ENCODE measurements around the gene AQR. TPM values are rescaled to one million over a fixed set of nuclear protein-coding genes. Genes with fewer than 3 reads are reported as not detected.

Gene AQR
- total RNA-seq, 1 experiment from 2014 or later: 62.1 TPM

- TF ChIP-seq FOXJ3 (CRISPR knock-in tag; IDR thresholded peaks at IDR 0.05; ENCODE audit: borderline replicate concordance): no peak
- TF ChIP-seq EMX1 (CRISPR knock-in tag; IDR thresholded peaks at IDR 0.05): no peak
- no peak for TF ChIP-seq ZSCAN18 (CRISPR knock-in tag; IDR thresholded peaks at IDR 0.05)
- TF ChIP-seq MYBL2 (CRISPR knock-in tag; IDR thresholded peaks at IDR 0.05): no peak
- TF ChIP-seq E2F1 (CRISPR knock-in tag; IDR thresholded peaks at IDR 0.05): no peak
- TF ChIP-seq ATF3 (CRISPR knock-in tag; conservative IDR thresholded peaks at IDR 0.05): no peak
- no peak for TF ChIP-seq ZNF317 (CRISPR knock-in tag; IDR thresholded peaks at IDR 0.05; ENCODE audit: borderline replicate concordance, low read depth)
- TF ChIP-seq ERG (CRISPR knock-in tag; IDR thresholded peaks at IDR 0.05): no peak
- TF ChIP-seq E2F4 (CRISPR knock-in tag; IDR thresholded peaks at IDR 0.05; ENCODE audit: borderline replicate concordance, low read depth): no peak
- no peak for TF ChIP-seq USF1 (CRISPR knock-in tag; IDR thresholded peaks at IDR 0.05)
- TF ChIP-seq TEAD4 (CRISPR knock-in tag; IDR thresholded peaks at IDR 0.05): no peak
- no peaks in the 10 kb centered on the region for H3K27me3 Mint-ChIP-seq (ENCODE audit: low read depth)
- ATAC-seq (no peak), DNase-seq (ENCODE audit: low spot score) (no peak)
- no peak overlapping the region for H3K4me3 Mint-ChIP-seq
- ChIA-PET POLR2A (no interaction called here), CTCF (interaction anchor here (0.5 kb wide), 1 partner anchor 28 kb away, joined by 3 read pairs; no protein-coding TSS in a partner anchor)
- H3K9me3 Mint-ChIP-seq: peaks cover 4% of the 10 kb centered on the region
- H3K27ac Mint-ChIP-seq: no peak overlapping the region
- peaks cover 46% of the 10 kb centered on the region for H3K36me3 Mint-ChIP-seq
- no peaks in the 10 kb centered on the region for H3K4me1 Mint-ChIP-seq
These were observed 17.1 kb downstream of the AQR start for GRCh38 chr15:34952481-34952880.

GRCh38 chr15:34951993-34952392 is 17.5 kb downstream of the AQR start:
- H3K4me1 Mint-ChIP-seq: no peaks in the 10 kb centered on the region
- TF ChIP-seq ZBTB21 (CRISPR knock-in tag; IDR thresholded peaks at IDR 0.05; ENCODE audit: borderline replicate concordance) (no peak), FOXJ3 (CRISPR knock-in tag; IDR thresholded peaks at IDR 0.05; ENCODE audit: borderline replicate concordance) (no peak), MLX (CRISPR knock-in tag; IDR thresholded peaks at IDR 0.05) (no peak), ERG (CRISPR knock-in tag; IDR thresholded peaks at IDR 0.05) (no peak), ATF1 (CRISPR knock-in tag; IDR thresholded peaks at IDR 0.05) (no peak), NR2C2 (CRISPR knock-in tag; IDR thresholded peaks at IDR 0.05) (no peak), TEAD4 (CRISPR knock-in tag; IDR thresholded peaks at IDR 0.05) (no peak), AFF4 (CRISPR knock-in tag; IDR thresholded peaks at IDR 0.05; ENCODE audit: borderline replicate concordance) (no peak), IRF1 (CRISPR knock-in tag; IDR thresholded peaks at IDR 0.05) (no peak), ESRRA (CRISPR knock-in tag; IDR thresholded peaks at IDR 0.05; ENCODE audit: borderline replicate concordance) (no peak), E2F4 (CRISPR knock-in tag; IDR thresholded peaks at IDR 0.05; ENCODE audit: borderline replicate concordance, low read depth) (no peak)
- ATAC-seq: no peak
- POLR2A ChIA-PET: no interaction called here
- H3K36me3 Mint-ChIP-seq: peaks cover 47% of the 10 kb centered on the region
- DNase-seq (ENCODE audit: low spot score): no peak
- H3K27me3 Mint-ChIP-seq (ENCODE audit: low read depth): no peaks in the 10 kb centered on the region
- H3K4me3 Mint-ChIP-seq: no peak overlapping the region
- peaks cover 4% of the 10 kb centered on the region for H3K9me3 Mint-ChIP-seq
- CTCF ChIA-PET: no interaction called here
- no peak overlapping the region for H3K27ac Mint-ChIP-seq

Data from WTC11 (cell line).